IMR-90 (cell line): ENCODE data around the gene KRTAP10-7. TPM values are rescaled to one million over a fixed set of nuclear protein-coding genes. Genes with fewer than 3 reads are reported as not detected.

Experiments
- ATAC-seq: fragments of 200-7000 bp; cut with Tn5 transposase; 2 replicates; pipeline ENCODE4 v1.9.1; 2020; ENCODE audit warnings: low read depth, mild to moderate bottlenecking, moderate library complexity
- BruUV-seq: library from RNA; stranded (reverse); fragments of 400-500 nt; replicated peaks from 2 replicates; lab custom pipeline; 2021; lab: Mats Ljungman, UMichigan
- CTCF ChIA-PET: fragments of 300-600 bp; formaldehyde crosslinking; extraction: SDS; loops from one replicate; lab custom pipeline; 2021; ENCODE audit warnings: antibody characterized with exemption; lab: Yijun Ruan, JAX
- POLR2A ChIA-PET: fragments of 300-600 bp; sonication (Branson Sonifier 250); formaldehyde crosslinking; loops from one replicate; lab custom pipeline; 2022; ENCODE audit warnings: antibody characterized with exemption; ENCODE audit not compliant: unreplicated experiment; lab: Charles Lee
- DNase-seq: peaks from one replicate; pipeline ENCODE4 v3.0.0; 2013
- H2AFZ ChIP-seq: replicated peaks from 2 replicates; pipeline ENCODE3; 2013; ENCODE audit warnings: low read length, mild to moderate bottlenecking; ENCODE audit not compliant: poor library complexity
- H2AK5ac ChIP-seq: 2 replicates; pipeline ENCODE4 v1.6.1; 2013; ENCODE audit warnings: low read depth, low read length, inconsistent platforms
- H2AK9ac ChIP-seq: replicated peaks from 2 replicates; pipeline ENCODE3; 2013; ENCODE audit warnings: mild to moderate bottlenecking, low read depth, low read length, moderate library complexity; ENCODE audit not compliant: poor library complexity
- H2BK120ac ChIP-seq: 2 replicates; pipeline ENCODE4 v1.6.1; 2013; ENCODE audit warnings: low read depth, low read length, inconsistent platforms
- H2BK15ac ChIP-seq: 3 replicates; pipeline ENCODE4 v1.6.1; 2013; ENCODE audit warnings: low read depth, low read length, inconsistent platforms
- H2BK20ac ChIP-seq: 2 replicates; pipeline ENCODE4 v1.6.1; 2013; ENCODE audit warnings: low read depth, mild to moderate bottlenecking, inconsistent platforms, low read length, moderate library complexity
- H2BK5ac ChIP-seq: 2 replicates; pipeline ENCODE4 v1.6.1; 2013; ENCODE audit warnings: mild to moderate bottlenecking, low read depth, low read length, inconsistent platforms; ENCODE audit not compliant: poor library complexity, severe bottlenecking
- H3K14ac ChIP-seq: replicated peaks from 2 replicates; pipeline ENCODE4 v1.6.1; 2013; ENCODE audit warnings: low read depth, low read length, inconsistent platforms
- H3K18ac ChIP-seq: 2 replicates; pipeline ENCODE4 v1.6.1; 2013; ENCODE audit warnings: low read depth, low read length, control low read depth
- H3K23ac ChIP-seq: 2 replicates; pipeline ENCODE4 v1.6.1; 2013; ENCODE audit warnings: low read depth, low read length, inconsistent platforms
- H3K27ac ChIP-seq: 2 replicates; pipeline ENCODE4 v1.5.1; 2013; ENCODE audit warnings: mild to moderate bottlenecking, control low read depth, low read length; ENCODE audit not compliant: insufficient read depth
- H3K27me3 ChIP-seq: 2 replicates; pipeline ENCODE4 v1.6.1; 2013; ENCODE audit warnings: low read length; ENCODE audit not compliant: control insufficient read depth, insufficient read depth
- H3K36me3 ChIP-seq: 2 replicates; pipeline ENCODE4 v1.6.1; 2013; ENCODE audit warnings: low read length, mixed read lengths; ENCODE audit not compliant: control insufficient read depth, insufficient read depth
- H3K4ac ChIP-seq: 2 replicates; pipeline ENCODE4 v1.6.1; 2013; ENCODE audit warnings: low read depth, low read length, inconsistent platforms
- H3K4me1 ChIP-seq: 2 replicates; pipeline ENCODE4 v1.6.1; 2013; ENCODE audit warnings: low read length, mixed read lengths; ENCODE audit not compliant: control insufficient read depth, insufficient read depth
- H3K4me2 ChIP-seq: 2 replicates; pipeline ENCODE4 v1.6.1; 2013; ENCODE audit warnings: low read depth, mild to moderate bottlenecking, control low read depth, low read length, moderate library complexity
- H3K4me3 ChIP-seq: 2 replicates; pipeline ENCODE4 v1.5.1; 2013; ENCODE audit warnings: low read depth, mild to moderate bottlenecking, control low read depth, low read length, moderate library complexity; ENCODE audit not compliant: insufficient read depth
- H3K56ac ChIP-seq: 2 replicates; pipeline ENCODE4 v1.6.1; 2013; ENCODE audit warnings: low read length, inconsistent platforms; ENCODE audit not compliant: insufficient read depth; ENCODE audit errors: extremely low read depth
- H3K79me1 ChIP-seq, 2 experiments: 2 replicates each; pipeline ENCODE4 v1.6.1; 2013; ENCODE audit warnings: low read length in 2 of 2, inconsistent platforms in 1 of 2, low read depth in 1 of 2
- H3K9ac ChIP-seq: 2 replicates; pipeline ENCODE4 v1.6.1; 2013; ENCODE audit warnings: low read depth, low read length, control low read depth
- H3K9me1 ChIP-seq: 2 replicates; pipeline ENCODE4 v1.6.1; 2013; ENCODE audit warnings: low read length, inconsistent platforms; ENCODE audit not compliant: insufficient read depth
- H3K9me3 ChIP-seq: 2 replicates; pipeline ENCODE4 v1.6.1; 2013; ENCODE audit warnings: low read length; ENCODE audit not compliant: control insufficient read depth, insufficient read depth
- H4K20me1 ChIP-seq: 2 replicates; pipeline ENCODE4 v1.6.1; 2013; ENCODE audit warnings: low read length, inconsistent platforms; ENCODE audit not compliant: insufficient read depth
- H4K5ac ChIP-seq: 2 replicates; pipeline ENCODE4 v1.6.1; 2013; ENCODE audit warnings: mild to moderate bottlenecking, low read depth, low read length, control low read depth
- H4K8ac ChIP-seq, 2 experiments: 2 replicates each; pipeline ENCODE4 v1.6.1; 2013; ENCODE audit warnings: low read depth in 2 of 2, low read length in 2 of 2, control low read depth in 1 of 2, inconsistent platforms in 1 of 2
- H4K91ac ChIP-seq: 2 replicates; pipeline ENCODE4 v1.6.1; 2013; ENCODE audit warnings: low read depth, low read length, inconsistent platforms; ENCODE audit not compliant: insufficient read depth
- FOS ChIP-seq: fragments of 150-350 bp; IDR thresholded peaks from 2 replicates; pipeline ENCODE4 v1.6.1; 2016; ENCODE audit warnings: low read depth, low read length
- RAD21 ChIP-seq: IDR thresholded peaks from 2 replicates; pipeline ENCODE4 v1.6.1; 2012; ENCODE audit warnings: low read length, improper control_type of control experiment
- SMC3 ChIP-seq: fragments of 150-350 bp; IDR thresholded peaks from 2 replicates; pipeline ENCODE4 v1.6.1; 2016; ENCODE audit warnings: low read depth, mild to moderate bottlenecking, antibody characterized with exemption, low read length, moderate library complexity
- WGBS, 2 experiments: methylation state at CpG; one replicate each; pipeline versions ENCODE4 v1.1.5 to v1.1.7; 2013; ENCODE audit warnings: missing lambda C conversion rate in 2 of 2; ENCODE audit not compliant: insufficient read length in 1 of 2; ENCODE audit errors: extremely low coverage in 2 of 2; 5-methylcytosine and 5-hydroxymethylcytosine counted together
- dilution Hi-C: fragments of 300-500 bp; cut with HindIII; formaldehyde crosslinking; loops from one replicate; pipeline ENCODE4 v1.14.3; 2018; ENCODE audit warnings: low sequenced_read_pairs; ENCODE audit not compliant: unreplicated experiment
- in situ Hi-C: fragments of 300-500 bp; cut with MboI; formaldehyde crosslinking; loops from 3 replicates; pipeline ENCODE4 v1.14.3; 2019; ENCODE audit warnings: low sequenced_read_pairs, inconsistent platforms, mixed read lengths
- intact Hi-C: fragments of 100-400 bp; cut with micrococcal nuclease; formaldehyde crosslinking; loops from 2 replicates; pipeline ENCODE4 v1.10.0; 2022
- polyA plus RNA-seq, 3 experiments: library from polyadenylated mRNA; depleted of rRNA; stranded (reverse); fragments of >200 nt; gene quantifications; 2 replicates each; pipeline ENCODE4 v1.2.3, GENCODE V29; 2012; ENCODE audit warnings: low replicate concordance in 1 of 3
- total RNA-seq: library from RNA; depleted of rRNA; stranded (reverse); fragments of >200 nt; gene quantifications from 2 replicates; pipeline ENCODE4 v1.2.3, GENCODE V29; 2012

Gene KRTAP10-7
- total and polyA plus RNA-seq, 2 of the 4 experiments (the other 2 are of a cell fraction): not detected

DNA sequence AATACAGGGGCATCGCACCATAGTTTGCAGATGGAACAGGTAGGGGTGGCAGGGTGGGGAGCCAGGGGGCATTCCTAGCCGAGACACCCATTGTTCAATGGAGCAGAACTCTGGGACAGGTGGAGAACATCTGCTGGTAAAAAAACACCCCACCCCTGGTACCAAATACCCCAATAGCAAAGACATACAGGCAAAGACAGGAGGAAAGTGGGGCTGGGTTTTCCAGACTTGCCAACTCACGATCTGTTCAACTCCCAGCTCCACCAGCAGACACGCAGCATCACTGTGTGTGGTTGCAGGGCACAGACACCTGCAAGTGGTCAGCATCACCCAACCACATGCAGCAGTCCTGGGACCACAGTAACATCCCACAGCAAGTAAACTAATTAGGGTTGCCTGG is 11.2 kb downstream of the KRTAP10-7 start:
- H2BK5ac ChIP-seq: no peak overlapping the region
- dilution Hi-C loops: no loop called here
- no TSS peak for BruUV-seq

More for the DNA sequence above, 11.2 kb downstream of the KRTAP10-7 start:
- no peak for DNase-seq
- Histone ChIP-seq H3K9me1 (no peaks in the 10 kb centered on the region), H3K27me3 (no peaks in the 10 kb centered on the region; the same call in 1 of the 2 replicates), H3K14ac (no peak overlapping the region), H3K4me3 (no peak overlapping the region), H3K9me3 (peaks cover 13% of the 10 kb centered on the region), H4K91ac (no peak overlapping the region), H2BK20ac (no peak overlapping the region), H3K36me3 (no peaks in the 10 kb centered on the region), H3K23ac (no peak overlapping the region), H3K27ac (no peak overlapping the region), H3K4ac (no peak overlapping the region), H3K18ac (no peak overlapping the region), H3K56ac (no peak overlapping the region), H3K4me2 (no peak overlapping the region), H3K4me1 (no peaks in the 10 kb centered on the region), H2AFZ (no peak overlapping the region), H2AK5ac (no peak overlapping the region), H4K5ac (no peak overlapping the region), H2BK15ac (no peak overlapping the region), H4K20me1 (no peaks in the 10 kb centered on the region), H4K8ac (no peak overlapping the region), H3K9ac (no peak overlapping the region), H2BK120ac (no peak overlapping the region), H3K79me1 (no peaks in the 10 kb centered on the region), H2AK9ac (no peak overlapping the region)
- ATAC-seq: no peak
- no CpG with 5 or more reads among the region's 4 CpGs for WGBS, 2 experiments
- no peak for TF ChIP-seq SMC3
- TF ChIP-seq FOS: no peak
- TF ChIP-seq RAD21: no peak
- ChIA-PET CTCF (no interaction called here), POLR2A (no interaction called here)
- intact Hi-C loops (no loop called here), in situ Hi-C loops (no loop called here)
